DOHH2 (cell line): Measurements from ENCODE around the gene SIRPB1.

Experiments used
- EZH2phosphoT487 ChIP-seq: fragments of 200-600 bp; sonication (generic); IDR thresholded peaks from 2 replicates; pipeline ENCODE4 v1.6.1; 2017; ENCODE audit warnings: borderline replicate concordance, mild to moderate bottlenecking, antibody characterized with exemption, low read length, moderate library complexity, mixed read lengths
- TF ChIP-seq, protein P1 (sequence below): fragments of 200-600 bp; sonication (generic); IDR thresholded peaks from one replicate; pipeline ENCODE4 v1.5.1; 2014; ENCODE audit warnings: antibody characterized with exemption, mild to moderate bottlenecking, low read depth, low read length; ENCODE audit not compliant: poor library complexity, severe bottlenecking

DNA sequence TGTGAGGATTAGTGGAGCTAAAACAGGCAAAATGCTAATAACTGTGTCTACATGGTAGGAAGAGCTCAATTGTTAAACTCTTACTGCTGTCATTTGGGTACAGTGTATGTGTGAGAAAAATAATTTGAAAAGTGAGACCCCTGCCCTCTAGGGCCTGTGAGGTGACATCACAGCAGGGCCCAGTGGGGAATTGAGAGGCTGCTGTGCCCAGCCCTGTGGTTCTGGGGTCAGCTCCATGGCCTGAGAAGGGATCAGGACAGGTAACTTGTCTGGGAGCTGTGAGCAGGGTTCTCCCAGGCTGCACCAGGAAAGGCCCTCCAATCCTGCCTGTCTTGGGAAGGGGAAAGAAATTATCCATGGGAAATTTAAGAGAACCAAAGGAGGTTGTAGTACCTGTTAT lies 1.3 kb downstream of the SIRPB1 start:
- TF ChIP-seq, protein P1, sequence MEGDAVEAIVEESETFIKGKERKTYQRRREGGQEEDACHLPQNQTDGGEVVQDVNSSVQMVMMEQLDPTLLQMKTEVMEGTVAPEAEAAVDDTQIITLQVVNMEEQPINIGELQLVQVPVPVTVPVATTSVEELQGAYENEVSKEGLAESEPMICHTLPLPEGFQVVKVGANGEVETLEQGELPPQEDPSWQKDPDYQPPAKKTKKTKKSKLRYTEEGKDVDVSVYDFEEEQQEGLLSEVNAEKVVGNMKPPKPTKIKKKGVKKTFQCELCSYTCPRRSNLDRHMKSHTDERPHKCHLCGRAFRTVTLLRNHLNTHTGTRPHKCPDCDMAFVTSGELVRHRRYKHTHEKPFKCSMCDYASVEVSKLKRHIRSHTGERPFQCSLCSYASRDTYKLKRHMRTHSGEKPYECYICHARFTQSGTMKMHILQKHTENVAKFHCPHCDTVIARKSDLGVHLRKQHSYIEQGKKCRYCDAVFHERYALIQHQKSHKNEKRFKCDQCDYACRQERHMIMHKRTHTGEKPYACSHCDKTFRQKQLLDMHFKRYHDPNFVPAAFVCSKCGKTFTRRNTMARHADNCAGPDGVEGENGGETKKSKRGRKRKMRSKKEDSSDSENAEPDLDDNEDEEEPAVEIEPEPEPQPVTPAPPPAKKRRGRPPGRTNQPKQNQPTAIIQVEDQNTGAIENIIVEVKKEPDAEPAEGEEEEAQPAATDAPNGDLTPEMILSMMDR = no peak
- TF ChIP-seq EZH2phosphoT487 = no peak
